HS-27A (cell line): ENCODE data around the gene SLC9A9.

Experiments
- DNase-seq: peaks from one replicate; pipeline ENCODE4 v3.0.0-alpha.2; 2012; ENCODE audit warnings: low read depth, missing footprints

The SLC9A9 gene

GRCh38 chr3:143597774-143598652 lies 250.3 kb downstream of the SLC9A9 start:
- no peak for DNase-seq

GRCh38 chr3:143596957-143597642 lies 251.2 kb downstream of the SLC9A9 start:
- DNase-seq = no peak

GRCh38 chr3:143595456-143596077 lies 252.7 kb downstream of the SLC9A9 start:
- DNase-seq = no peak

- no peak for DNase-seq
Measured at GRCh38 chr3:143594206-143594605, 254.1 kb downstream of the SLC9A9 start.

- DNase-seq = no peak
Measured at GRCh38 chr3:143590660-143591059, 257.6 kb downstream of the SLC9A9 start.

GRCh38 chr3:143586576-143586975 lies 261.7 kb downstream of the SLC9A9 start:
- DNase-seq = no peak

GRCh38 chr3:143585720-143586456 lies 262.4 kb downstream of the SLC9A9 start:
- DNase-seq = no peak

GRCh38 chr3:143584474-143584873 lies 263.8 kb downstream of the SLC9A9 start:
- no peak for DNase-seq

- no peak for DNase-seq
Measured at GRCh38 chr3:143581972-143582722, 266.1 kb downstream of the SLC9A9 start.

- DNase-seq = no peak
Measured at GRCh38 chr3:143578810-143579435, 269.3 kb downstream of the SLC9A9 start.

- no peak for DNase-seq
Measured at GRCh38 chr3:143576568-143577270, 271.5 kb downstream of the SLC9A9 start.

- no peak for DNase-seq
Measured at GRCh38 chr3:143574933-143575332, 273.3 kb downstream of the SLC9A9 start.

GRCh38 chr3:143573610-143574303 lies 274.5 kb downstream of the SLC9A9 start:
- no peak for DNase-seq

GRCh38 chr3:143571548-143571947 lies 276.7 kb downstream of the SLC9A9 start:
- no peak for DNase-seq

- no peak for DNase-seq
Measured at GRCh38 chr3:143567823-143568222, 280.4 kb downstream of the SLC9A9 start.

GRCh38 chr3:143565951-143566350 lies 282.3 kb downstream of the SLC9A9 start:
- DNase-seq = no peak

- DNase-seq = no peak
Measured at GRCh38 chr3:143563786-143564185, 284.5 kb downstream of the SLC9A9 start.

GRCh38 chr3:143562789-143563188 lies 285.5 kb downstream of the SLC9A9 start:
- DNase-seq = no peak

GRCh38 chr3:143559296-143559695 lies 289.0 kb downstream of the SLC9A9 start:
- no peak for DNase-seq

GRCh38 chr3:143552851-143553250 lies 295.4 kb downstream of the SLC9A9 start:
- DNase-seq = no peak
